Duodenal mucosa (tissue), 2 donors: ENCODE results near the gene RBM39.
"Not testable (repeated sequence)": the region's sequence is repeated elsewhere in the genome, so short reads cannot be mapped to it uniquely, and the experiment has no call there.

Source experiments
- H3K27ac ChIP-seq: one replicate; pipeline ENCODE4 v1.7.0; 2013; ENCODE audit warnings: low read depth, low read length
- H3K27me3 ChIP-seq, 2 donors: one replicate each; pipeline ENCODE4 v1.7.0; 2013; ENCODE audit warnings: low read length in 2 of 2, control low read depth in 1 of 2; ENCODE audit not compliant: insufficient read depth in 2 of 2, control insufficient read depth in 1 of 2
- H3K36me3 ChIP-seq, 2 donors: one replicate each; pipeline ENCODE4 v1.7.0; 2013; ENCODE audit warnings: low read length in 2 of 2, control low read depth in 1 of 2; ENCODE audit not compliant: insufficient read depth in 2 of 2, control insufficient read depth in 1 of 2
- H3K4me1 ChIP-seq, 2 donors: one replicate each; pipeline ENCODE4 v1.7.0; 2013; ENCODE audit warnings: low read length in 2 of 2, control low read depth in 1 of 2; ENCODE audit not compliant: insufficient read depth in 2 of 2, control insufficient read depth in 1 of 2
- H3K4me3 ChIP-seq, 2 donors: one replicate each; pipeline ENCODE4 v1.7.0; 2013; ENCODE audit warnings: low read length in 2 of 2, low read depth in 1 of 2
- H3K9ac ChIP-seq, 2 donors: one replicate each; pipeline ENCODE4 v1.7.0; 2013; ENCODE audit warnings: low read length in 2 of 2, low read depth in 1 of 2
- H3K9me3 ChIP-seq, 2 donors: one replicate each; pipeline ENCODE4 v1.7.0; 2013; ENCODE audit warnings: low read length in 2 of 2, control low read depth in 1 of 2; ENCODE audit not compliant: control insufficient read depth in 1 of 2

Gene RBM39

GRCh38 chr20:35698298-35699126, 43.5 kb downstream of the RBM39 start:
- peak overlapping the region; percentile 88 for H3K27ac ChIP-seq
- peaks cover 23 to 34% of the 10 kb centered on the region in 2 donors for H3K36me3 ChIP-seq
- peak overlapping the region; percentile 83 to 98 for H3K4me3 ChIP-seq
- H3K4me1 ChIP-seq: peaks cover 23 to 26% of the 10 kb centered on the region in 2 donors
- H3K9ac ChIP-seq: peak overlapping the region; percentile 95
- no peaks in the 10 kb centered on the region for H3K27me3 ChIP-seq
- no peaks in the 10 kb centered on the region for H3K9me3 ChIP-seq

GRCh38 chr20:35697696-35698297, 44.3 kb downstream of the RBM39 start:
- peak overlapping the region; percentile 83 to 98 for H3K4me3 ChIP-seq
- H3K9ac ChIP-seq: peak overlapping the region in 1 of 2 donors; percentile 95
- no peaks in the 10 kb centered on the region for H3K27me3 ChIP-seq
- H3K27ac ChIP-seq: no peak overlapping the region
- H3K9me3 ChIP-seq: no peaks in the 10 kb centered on the region
- H3K4me1 ChIP-seq: peaks cover 23 to 26% of the 10 kb centered on the region in 2 donors
- peaks cover 19 to 30% of the 10 kb centered on the region in 2 donors for H3K36me3 ChIP-seq

GRCh38 chr20:35695978-35696377, 46.1 kb downstream of the RBM39 start:
- peaks cover 7 to 17% of the 10 kb centered on the region in 2 donors for H3K36me3 ChIP-seq
- H3K4me3 ChIP-seq: no peak overlapping the region
- no peak overlapping the region for H3K9ac ChIP-seq
- no peak overlapping the region for H3K27ac ChIP-seq
- no peaks in the 10 kb centered on the region for H3K9me3 ChIP-seq
- peaks cover 23 to 26% of the 10 kb centered on the region in 2 donors for H3K4me1 ChIP-seq
- H3K27me3 ChIP-seq: no peaks in the 10 kb centered on the region

GRCh38 chr20:35695245-35695749, 46.8 kb downstream of the RBM39 start:
- H3K27ac ChIP-seq: no peak overlapping the region
- no peak overlapping the region for H3K4me3 ChIP-seq
- H3K9ac ChIP-seq: no peak overlapping the region
- peaks cover 17 to 20% of the 10 kb centered on the region in 2 donors for H3K4me1 ChIP-seq
- H3K27me3 ChIP-seq: no peaks in the 10 kb centered on the region
- no peaks in the 10 kb centered on the region for H3K9me3 ChIP-seq
- H3K36me3 ChIP-seq: peaks cover 9 to 24% of the 10 kb centered on the region in 2 donors

- peaks cover 21 to 52% of the 10 kb centered on the region in 2 donors for H3K36me3 ChIP-seq
Measured at GRCh38 chr20:35690265-35690664, 51.8 kb downstream of the RBM39 start.

GRCh38 chr20:35686872-35687271, 55.2 kb downstream of the RBM39 start:
- not testable (repeated sequence) for H3K27ac ChIP-seq, H3K9ac ChIP-seq, H3K27me3 ChIP-seq, H3K4me1 ChIP-seq, H3K9me3 ChIP-seq, H3K4me3 ChIP-seq
- peaks cover 21 to 45% of the 10 kb centered on the region in 2 donors for H3K36me3 ChIP-seq

More at GRCh38 chr20:35690265-35690664, 51.8 kb downstream of the RBM39 start:
- no peak overlapping the region for H3K4me3 ChIP-seq
- H3K9ac ChIP-seq: no peak overlapping the region
- H3K4me1 ChIP-seq: no peaks in the 10 kb centered on the region
- H3K27me3 ChIP-seq: no peaks in the 10 kb centered on the region
- H3K27ac ChIP-seq: no peak overlapping the region
- no peaks in the 10 kb centered on the region for H3K9me3 ChIP-seq

GRCh38 chr20:35685368-35685767, 56.7 kb downstream of the RBM39 start:
- H3K9ac ChIP-seq, H3K27ac ChIP-seq, H3K4me1 ChIP-seq, H3K27me3 ChIP-seq, H3K9me3 ChIP-seq, H3K4me3 ChIP-seq: not testable (repeated sequence)
- peaks cover 22 to 39% of the 10 kb centered on the region in 2 donors for H3K36me3 ChIP-seq

GRCh38 chr20:35681960-35682359, 60.1 kb downstream of the RBM39 start:
- Histone ChIP-seq H3K36me3 (peaks cover 8 to 19% of the 10 kb centered on the region in 2 donors), H3K27ac (no peak overlapping the region), H3K9ac (no peak overlapping the region), H3K9me3 (no peaks in the 10 kb centered on the region), H3K27me3 (no peaks in the 10 kb centered on the region), H3K4me1 (no peaks in the 10 kb centered on the region), H3K4me3 (no peak overlapping the region)

GRCh38 chr20:35680452-35681183, 61.4 kb downstream of the RBM39 start:
- peaks cover 8 to 12% of the 10 kb centered on the region in 2 donors for H3K36me3 ChIP-seq
- no peak overlapping the region for H3K27ac ChIP-seq

GRCh38 chr20:35674921-35675320, 67.1 kb downstream of the RBM39 start:
- Histone ChIP-seq H3K27me3 (no peaks in the 10 kb centered on the region), H3K27ac (no peak overlapping the region), H3K4me1 (no peaks in the 10 kb centered on the region), H3K4me3 (no peak overlapping the region), H3K9ac (no peak overlapping the region), H3K36me3 (peaks cover 28 to 43% of the 10 kb centered on the region in 2 donors), H3K9me3 (no peaks in the 10 kb centered on the region)

More at GRCh38 chr20:35680452-35681183, 61.4 kb downstream of the RBM39 start:
- H3K4me3 ChIP-seq: no peak overlapping the region
- H3K9ac ChIP-seq: no peak overlapping the region
- no peaks in the 10 kb centered on the region for H3K27me3 ChIP-seq
- no peaks in the 10 kb centered on the region for H3K9me3 ChIP-seq
- H3K4me1 ChIP-seq: no peaks in the 10 kb centered on the region
